GM18502 (cell line): ENCODE results near the gene KLF8.

Source experiments
- ATAC-seq: cut with Tn5 transposase; IDR thresholded peaks from one replicate; pipeline ENCODE4 v1.9.1; 2021; ENCODE audit warnings: mild to moderate bottlenecking; ENCODE audit not compliant: unreplicated experiment, poor library complexity

The KLF8 gene

DNA sequence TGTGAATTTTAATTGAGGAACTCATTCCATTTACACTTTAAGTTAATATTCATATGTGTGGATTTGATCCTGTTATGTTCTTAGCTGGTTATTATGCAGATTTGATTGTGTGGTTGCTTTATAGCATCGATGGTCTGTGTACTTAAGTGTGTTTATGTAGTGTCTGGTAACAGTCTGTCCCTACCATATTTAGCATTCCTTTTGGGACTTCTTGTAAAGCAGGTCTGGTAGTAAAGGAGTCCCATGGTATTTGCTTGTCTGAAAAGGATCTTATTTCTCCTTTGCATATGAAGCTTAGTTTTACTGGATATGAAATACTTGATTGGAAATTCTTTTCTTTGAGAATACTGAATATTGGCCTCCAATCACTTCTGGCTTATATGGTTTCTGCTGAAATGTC, 76.6 kb downstream of the KLF8 start:
- ATAC-seq, result no peak

DNA sequence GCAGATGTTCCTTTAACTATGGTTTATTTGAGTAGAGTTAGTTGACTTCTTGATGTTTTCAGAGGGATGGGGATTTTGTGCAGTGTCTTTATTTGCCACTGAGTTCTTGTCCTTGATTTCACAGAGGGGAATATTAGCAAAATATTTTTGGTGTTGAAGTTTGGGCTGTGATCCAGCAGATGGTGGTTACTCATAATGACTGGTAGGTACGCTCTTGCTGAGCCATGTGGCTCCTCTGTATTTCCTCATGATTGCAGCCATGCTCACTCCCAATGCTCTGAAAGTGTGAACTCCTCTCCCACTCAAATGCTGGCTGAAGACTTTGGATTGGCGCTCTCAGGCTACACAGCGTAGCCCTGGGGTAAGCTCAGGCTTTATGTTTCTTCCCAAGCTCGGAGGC, 77.7 kb downstream of the KLF8 start:
- no peak for ATAC-seq

DNA sequence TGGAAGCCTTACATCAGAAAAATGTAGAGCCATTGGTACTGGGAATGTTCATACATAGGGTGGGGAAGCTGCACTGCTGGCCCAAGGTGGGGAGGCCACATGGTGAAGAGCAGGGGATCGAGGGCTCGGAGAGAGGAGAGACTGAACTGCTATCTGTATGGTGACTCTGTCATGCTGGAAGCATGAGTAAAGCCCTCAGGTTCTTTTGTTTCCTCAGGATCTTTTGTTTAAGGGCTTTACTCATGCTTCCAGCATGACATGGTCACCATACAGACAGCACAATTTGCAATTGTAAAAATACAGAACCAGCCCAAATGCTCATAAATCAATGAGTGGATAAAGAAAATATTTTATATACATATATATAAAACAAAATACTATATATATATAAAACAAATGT, 78.4 kb downstream of the KLF8 start:
- ATAC-seq, result no peak

DNA sequence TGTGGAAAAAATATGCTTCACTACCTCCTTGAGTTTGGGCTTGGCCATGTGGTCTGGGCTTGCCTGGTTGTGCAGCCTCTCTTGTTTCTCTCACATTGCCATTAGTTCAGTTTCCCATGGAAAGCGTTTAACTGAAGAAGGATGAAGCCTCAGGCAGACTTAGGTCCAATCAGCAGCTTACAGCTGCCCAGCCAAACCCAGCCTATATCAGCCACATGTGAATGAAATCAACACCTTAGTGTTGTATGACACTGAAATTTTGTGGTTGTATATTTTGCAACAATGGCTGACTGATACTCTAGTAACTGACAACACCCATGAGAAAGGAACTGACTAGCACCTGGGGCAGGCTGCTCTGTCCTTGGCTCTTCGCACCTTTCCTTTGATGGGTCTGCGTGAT, 81.2 kb downstream of the KLF8 start:
- ATAC-seq, result no peak

DNA sequence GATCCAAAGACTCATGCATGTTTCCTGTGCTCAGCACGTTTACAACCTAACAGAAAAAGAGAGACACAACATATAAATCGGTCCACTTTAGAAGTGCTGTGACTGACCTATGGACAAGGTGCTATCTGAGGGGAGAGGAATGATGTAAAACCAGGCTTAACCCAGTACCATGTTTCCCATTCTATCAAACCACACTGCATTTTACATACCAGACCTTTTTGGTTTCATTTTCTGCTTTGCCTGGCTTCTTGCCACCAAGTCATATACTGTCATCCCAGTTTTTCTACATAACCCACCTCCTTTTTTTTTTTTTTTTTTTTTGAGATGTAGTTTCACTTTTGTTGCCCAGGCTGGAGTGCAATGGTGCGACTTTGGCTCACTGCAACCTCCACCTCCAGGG, 82.2 kb downstream of the KLF8 start:
- no peak for ATAC-seq

DNA sequence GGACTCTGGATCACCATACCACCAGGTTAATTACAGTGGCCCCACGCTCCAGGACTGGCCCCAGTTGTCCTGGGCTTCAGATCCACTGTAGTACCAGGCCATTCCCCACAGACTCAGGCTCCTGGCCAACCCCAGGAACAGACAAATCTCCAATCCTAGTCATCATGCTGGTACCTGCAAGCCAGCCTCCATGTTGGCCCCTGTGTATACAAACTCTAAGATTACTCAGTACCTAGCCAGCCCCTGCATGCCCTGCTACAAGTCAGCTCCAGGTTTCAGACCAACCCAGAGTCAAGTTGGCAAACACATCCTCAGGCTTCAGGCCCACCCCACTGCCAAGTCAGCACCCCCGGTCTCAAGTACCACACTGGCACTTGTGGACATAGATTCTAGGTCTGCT, 85.9 kb downstream of the KLF8 start:
- ATAC-seq, result no peak

DNA sequence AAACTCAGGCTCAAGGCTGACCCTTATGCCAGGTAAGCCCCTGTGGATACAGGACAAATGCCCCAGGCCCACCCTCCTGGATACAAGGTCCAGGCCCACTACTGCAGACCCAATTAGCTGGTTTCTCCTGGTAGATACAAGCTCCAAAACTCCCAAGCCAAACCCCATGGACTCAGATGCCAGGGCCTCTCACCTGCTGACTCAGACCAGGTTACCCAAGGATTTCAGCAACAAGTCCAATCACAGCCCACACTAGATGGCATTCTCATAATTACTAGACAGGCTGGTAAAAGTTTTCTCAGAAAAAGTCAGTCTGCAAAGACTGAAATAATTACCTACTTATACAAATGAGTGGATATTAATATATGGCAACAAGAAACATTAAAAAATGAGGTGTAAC, 87.0 kb downstream of the KLF8 start:
- ATAC-seq, result no peak
